ENCODE results near the gene RRP15.

- TF ChIP-seq CTCF (conservative IDR thresholded peaks at IDR 0.05) (no peak), ZFX (IDR thresholded peaks at IDR 0.05) (no peak)
Measured at GRCh38 chr1:218383051-218383450, 98.0 kb downstream of the RRP15 start.
